Karpas-422 (cell line): ENCODE measurements around the gene EVL. TPM values are rescaled to one million over a fixed set of nuclear protein-coding genes. Genes with fewer than 3 reads are reported as not detected.

Source experiments
- DNase-seq: peaks from one replicate; pipeline ENCODE4 v3.0.0-alpha.2; 2015
- H2AFZ ChIP-seq: fragments of 200-600 bp; sonication (generic); 2 replicates; pipeline ENCODE4 v1.6.1; 2014; ENCODE audit warnings: antibody characterized with exemption, low read length, mixed read lengths
- H3K27ac ChIP-seq: fragments of 200-600 bp; sonication (generic); 2 replicates; pipeline ENCODE4 v1.5.1; 2014; ENCODE audit warnings: mild to moderate bottlenecking, low read length, moderate library complexity
- H3K27me3 ChIP-seq: fragments of 200-600 bp; sonication (generic); 2 replicates; pipeline ENCODE4 v1.6.1; 2014; ENCODE audit warnings: low read length, mixed read lengths
- H3K36me3 ChIP-seq: fragments of 200-600 bp; sonication (generic); 2 replicates; pipeline ENCODE4 v1.6.1; 2014; ENCODE audit warnings: low read length, mixed read lengths; ENCODE audit not compliant: insufficient read depth
- H3K4me1 ChIP-seq: fragments of 200-600 bp; sonication (generic); 2 replicates; pipeline ENCODE4 v1.6.1; 2014; ENCODE audit warnings: mild to moderate bottlenecking, low read length, mixed read lengths
- H3K4me2 ChIP-seq: fragments of 200-600 bp; sonication (generic); 2 replicates; pipeline ENCODE4 v1.6.1; 2014; ENCODE audit warnings: low read length, low read depth, mild to moderate bottlenecking; ENCODE audit not compliant: poor library complexity, severe bottlenecking
- H3K4me3 ChIP-seq: fragments of 200-600 bp; sonication (generic); 2 replicates; pipeline ENCODE4 v1.5.1; 2014; ENCODE audit warnings: mild to moderate bottlenecking, antibody characterized with exemption, low read length, mixed read lengths
- H3K79me2 ChIP-seq: fragments of 200-600 bp; sonication (generic); 2 replicates; pipeline ENCODE4 v1.6.1; 2014; ENCODE audit warnings: mild to moderate bottlenecking, low read length, mixed read lengths
- H3K9ac ChIP-seq: fragments of 200-600 bp; sonication (generic); 2 replicates; pipeline ENCODE4 v1.6.0; 2014; ENCODE audit warnings: low read length
- H3K9me2 ChIP-seq: fragments of 200-600 bp; sonication (generic), shearing (Covaris generic); replicated peaks from 2 replicates; pipeline ENCODE4 v1.6.0; 2014; ENCODE audit warnings: mild to moderate bottlenecking, low read length, moderate library complexity; ENCODE audit not compliant: insufficient read depth
- H3K9me3 ChIP-seq: fragments of 300-700, 200-600 bp; sonication (generic); 2 replicates; pipeline ENCODE4 v1.6.1; 2014; ENCODE audit warnings: low read length, mixed read lengths
- H4K20me1 ChIP-seq: fragments of 200-600 bp; sonication (generic); 2 replicates; pipeline ENCODE4 v1.6.1; 2014; ENCODE audit warnings: mild to moderate bottlenecking, antibody characterized with exemption, low read length, low read depth; ENCODE audit not compliant: insufficient read depth
- total RNA-seq: library from RNA; depleted of rRNA; stranded (reverse); fragments of >200 nt; shearing (Covaris generic); gene quantifications from 2 replicates; pipeline ENCODE4 v1.2.3, GENCODE V29; 2014; ENCODE audit warnings: low replicate concordance

The EVL gene
- total RNA-seq, 1 experiment from 2014 or later = 3.5 TPM

GRCh38 chr14:100138082-100138787 lies 73.0 kb downstream of the EVL start:
- H3K36me3 ChIP-seq = no peaks in the 10 kb centered on the region
- H3K79me2 ChIP-seq = no peaks in the 10 kb centered on the region
- no peak overlapping the region for H3K4me3 ChIP-seq
- H3K9ac ChIP-seq = no peak overlapping the region
- no peak overlapping the region for H2AFZ ChIP-seq
- H3K4me1 ChIP-seq = no peaks in the 10 kb centered on the region
- H3K27ac ChIP-seq = no peak overlapping the region
- no peaks in the 10 kb centered on the region for H3K27me3 ChIP-seq
- H4K20me1 ChIP-seq = no peaks in the 10 kb centered on the region
- H3K4me2 ChIP-seq = no peak overlapping the region
- no peak for DNase-seq
- H3K9me3 ChIP-seq = no peaks in the 10 kb centered on the region
- H3K9me2 ChIP-seq = no peaks in the 10 kb centered on the region

- H3K4me2 ChIP-seq = no peak overlapping the region
- no peak overlapping the region for H3K9ac ChIP-seq
- H3K27me3 ChIP-seq = no peaks in the 10 kb centered on the region
- DNase-seq = no peak
- H3K9me3 ChIP-seq = no peaks in the 10 kb centered on the region
- H3K4me3 ChIP-seq = no peak overlapping the region
- H3K27ac ChIP-seq = no peak overlapping the region
- no peaks in the 10 kb centered on the region for H3K79me2 ChIP-seq
- no peaks in the 10 kb centered on the region for H4K20me1 ChIP-seq
- H3K4me1 ChIP-seq = no peaks in the 10 kb centered on the region
- H2AFZ ChIP-seq = no peak overlapping the region
- H3K9me2 ChIP-seq = no peaks in the 10 kb centered on the region
- H3K36me3 ChIP-seq = no peaks in the 10 kb centered on the region
Observed at GRCh38 chr14:100138955-100139354, 73.7 kb downstream of the EVL start.

GRCh38 chr14:100140452-100141078 lies 75.3 kb downstream of the EVL start:
- Histone ChIP-seq H3K4me1 (no peaks in the 10 kb centered on the region), H3K9me3 (no peaks in the 10 kb centered on the region), H3K36me3 (no peaks in the 10 kb centered on the region), H3K4me2 (no peak overlapping the region), H3K4me3 (no peak overlapping the region), H3K9ac (no peak overlapping the region), H3K9me2 (no peaks in the 10 kb centered on the region), H2AFZ (no peak overlapping the region), H4K20me1 (no peaks in the 10 kb centered on the region), H3K27ac (no peak overlapping the region), H3K79me2 (no peaks in the 10 kb centered on the region), H3K27me3 (no peaks in the 10 kb centered on the region)
- DNase-seq = no peak

GRCh38 chr14:100141098-100141497 lies 75.9 kb downstream of the EVL start:
- H3K9ac ChIP-seq = no peak overlapping the region
- H3K9me2 ChIP-seq = no peaks in the 10 kb centered on the region
- no peaks in the 10 kb centered on the region for H3K79me2 ChIP-seq
- H3K9me3 ChIP-seq = no peaks in the 10 kb centered on the region
- H3K4me3 ChIP-seq = no peak overlapping the region
- no peaks in the 10 kb centered on the region for H3K27me3 ChIP-seq
- H3K4me2 ChIP-seq = no peak overlapping the region
- no peak overlapping the region for H2AFZ ChIP-seq
- H3K27ac ChIP-seq = no peak overlapping the region
- no peaks in the 10 kb centered on the region for H3K4me1 ChIP-seq
- H4K20me1 ChIP-seq = no peaks in the 10 kb centered on the region
- DNase-seq = no peak
- no peaks in the 10 kb centered on the region for H3K36me3 ChIP-seq

DNA sequence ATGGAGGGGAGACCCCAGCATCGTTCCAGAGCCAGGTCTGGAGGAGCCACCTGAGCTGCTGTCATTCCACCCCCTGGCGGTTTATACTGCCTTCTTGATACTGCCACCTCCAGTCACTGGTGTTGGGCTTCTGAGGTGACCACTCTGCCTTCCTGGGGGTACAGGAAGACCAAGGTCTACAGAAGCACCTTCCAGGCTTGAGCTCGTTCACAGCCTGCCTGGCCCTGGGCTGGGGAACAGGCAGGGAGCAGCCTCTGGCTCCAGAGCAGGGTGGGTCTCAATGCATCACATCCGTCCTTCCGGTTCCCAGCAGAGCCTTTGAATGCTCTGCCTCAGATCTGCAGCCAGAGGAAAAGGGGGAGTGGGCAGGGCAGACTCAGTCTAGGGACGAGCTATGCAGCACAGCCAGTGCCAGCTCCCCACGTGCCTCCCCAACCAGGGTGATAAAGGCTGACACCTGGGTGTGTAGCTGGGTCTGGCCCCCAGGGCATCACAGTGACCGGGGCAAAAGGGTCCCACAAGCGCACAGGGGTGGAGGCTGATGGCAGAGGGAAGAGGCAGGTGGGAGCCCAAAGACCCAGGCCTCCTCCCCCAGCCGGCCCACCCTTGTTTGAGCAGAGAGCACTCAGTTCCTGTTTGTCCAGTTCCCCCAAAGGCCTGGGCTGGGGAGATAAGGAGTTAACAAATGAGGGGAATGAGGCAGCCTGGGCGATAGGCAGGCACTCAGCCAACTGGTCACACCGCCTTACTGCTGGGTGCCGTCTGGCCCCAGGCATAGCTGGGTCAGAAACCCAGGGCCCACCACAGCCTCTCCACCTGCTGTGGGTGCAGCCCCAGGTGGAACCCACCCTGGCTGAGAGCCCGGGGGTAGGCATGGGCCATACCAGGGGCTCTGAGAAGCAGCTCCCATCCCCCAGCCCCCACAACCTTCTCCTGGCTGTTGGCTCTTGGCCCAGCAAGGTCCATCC lies 77.1 kb downstream of the EVL start:
- no peaks in the 10 kb centered on the region for H3K9me3 ChIP-seq
- no peak overlapping the region for H3K27ac ChIP-seq
- peaks cover 3% of the 10 kb centered on the region; the same call in 1 of the 2 replicates for H3K4me1 ChIP-seq
- H3K36me3 ChIP-seq = no peaks in the 10 kb centered on the region
- H3K79me2 ChIP-seq = no peaks in the 10 kb centered on the region
- H3K9me2 ChIP-seq = no peaks in the 10 kb centered on the region
- DNase-seq = no peak
- H2AFZ ChIP-seq = no peak overlapping the region
- no peak overlapping the region for H3K4me2 ChIP-seq
- H3K4me3 ChIP-seq = no peak overlapping the region
- H4K20me1 ChIP-seq = no peaks in the 10 kb centered on the region
- no peak overlapping the region for H3K9ac ChIP-seq
- H3K27me3 ChIP-seq = no peaks in the 10 kb centered on the region

GRCh38 chr14:100143523-100143922 lies 78.3 kb downstream of the EVL start:
- Histone ChIP-seq H3K4me3 (no peak overlapping the region), H3K9ac (no peak overlapping the region), H3K9me2 (no peaks in the 10 kb centered on the region), H4K20me1 (no peaks in the 10 kb centered on the region), H3K4me1 (peaks cover 10% of the 10 kb centered on the region; the same call in 1 of the 2 replicates), H3K79me2 (no peaks in the 10 kb centered on the region), H3K27ac (no peak overlapping the region), H2AFZ (no peak overlapping the region), H3K27me3 (no peaks in the 10 kb centered on the region), H3K36me3 (no peaks in the 10 kb centered on the region), H3K9me3 (no peaks in the 10 kb centered on the region), H3K4me2 (no peak overlapping the region)
- DNase-seq = no peak

- Histone ChIP-seq H3K36me3 (no peaks in the 10 kb centered on the region), H3K9ac (no peak overlapping the region), H3K9me2 (no peaks in the 10 kb centered on the region), H3K4me1 (peaks cover 10% of the 10 kb centered on the region; the same call in 1 of the 2 replicates), H2AFZ (no peak overlapping the region), H4K20me1 (no peaks in the 10 kb centered on the region), H3K27ac (no peak overlapping the region), H3K9me3 (no peaks in the 10 kb centered on the region), H3K79me2 (no peaks in the 10 kb centered on the region), H3K4me2 (no peak overlapping the region), H3K27me3 (no peaks in the 10 kb centered on the region), H3K4me3 (no peak overlapping the region)
- DNase-seq = no peak
Observed at GRCh38 chr14:100143934-100144333, 78.7 kb downstream of the EVL start.

GRCh38 chr14:100144645-100144995 lies 79.4 kb downstream of the EVL start:
- H3K4me1 ChIP-seq = peaks cover 10% of the 10 kb centered on the region; the same call in 1 of the 2 replicates
- no peak overlapping the region for H3K27ac ChIP-seq

More at GRCh38 chr14:100144645-100144995, 79.4 kb downstream of the EVL start:
- H3K27me3 ChIP-seq = no peaks in the 10 kb centered on the region
- H3K9me3 ChIP-seq = no peaks in the 10 kb centered on the region
- H3K9ac ChIP-seq = no peak overlapping the region
- no peak overlapping the region for H3K4me2 ChIP-seq
- no peak for DNase-seq
- H4K20me1 ChIP-seq = no peaks in the 10 kb centered on the region
- H3K79me2 ChIP-seq = no peaks in the 10 kb centered on the region
- H2AFZ ChIP-seq = no peak overlapping the region
- no peak overlapping the region for H3K4me3 ChIP-seq
- no peaks in the 10 kb centered on the region for H3K9me2 ChIP-seq
- H3K36me3 ChIP-seq = no peaks in the 10 kb centered on the region
